AG04449 (cell line): ENCODE data around the gene VCX2.
"Not testable (repeated sequence)": the region's sequence is repeated elsewhere in the genome, so short reads cannot be mapped to it uniquely, and the experiment has no call there.

Experiments used
- CTCF ChIA-PET: fragments of 350-600 bp; formaldehyde crosslinking; extraction: SDS; loops from one replicate; lab custom pipeline; 2021; ENCODE audit warnings: antibody characterized with exemption; lab: Yijun Ruan, JAX
- POLR2A ChIA-PET: fragments of 400-600, 350-600 bp; formaldehyde crosslinking; extraction: SDS; loops from one replicate; lab custom pipeline; 2020; ENCODE audit warnings: antibody characterized with exemption, inconsistent platforms; lab: Yijun Ruan, JAX
- DNase-seq: peaks from one replicate; pipeline ENCODE4 v3.0.0-alpha.2; 2010; ENCODE audit warnings: low read depth, low spot score
- H3K4me3 ChIP-seq: 2 replicates; pipeline ENCODE4 v1.5.1; 2011; ENCODE audit warnings: low read depth, mild to moderate bottlenecking, control low read depth, low read length
- TF ChIP-seq, protein P1 (sequence below): IDR thresholded peaks from one replicate; pipeline ENCODE4 v1.5.1; 2011; ENCODE audit warnings: mild to moderate bottlenecking, moderate library complexity, low read length, control low read depth, inconsistent platforms; ENCODE audit not compliant: insufficient read depth; ENCODE audit errors: missing control alignments

VCX2 gene

GRCh38 chrX:8126092-8126491, 45.0 kb downstream of the VCX2 start:
- POLR2A ChIA-PET, result no interaction called here
- TF ChIP-seq, protein P1, sequence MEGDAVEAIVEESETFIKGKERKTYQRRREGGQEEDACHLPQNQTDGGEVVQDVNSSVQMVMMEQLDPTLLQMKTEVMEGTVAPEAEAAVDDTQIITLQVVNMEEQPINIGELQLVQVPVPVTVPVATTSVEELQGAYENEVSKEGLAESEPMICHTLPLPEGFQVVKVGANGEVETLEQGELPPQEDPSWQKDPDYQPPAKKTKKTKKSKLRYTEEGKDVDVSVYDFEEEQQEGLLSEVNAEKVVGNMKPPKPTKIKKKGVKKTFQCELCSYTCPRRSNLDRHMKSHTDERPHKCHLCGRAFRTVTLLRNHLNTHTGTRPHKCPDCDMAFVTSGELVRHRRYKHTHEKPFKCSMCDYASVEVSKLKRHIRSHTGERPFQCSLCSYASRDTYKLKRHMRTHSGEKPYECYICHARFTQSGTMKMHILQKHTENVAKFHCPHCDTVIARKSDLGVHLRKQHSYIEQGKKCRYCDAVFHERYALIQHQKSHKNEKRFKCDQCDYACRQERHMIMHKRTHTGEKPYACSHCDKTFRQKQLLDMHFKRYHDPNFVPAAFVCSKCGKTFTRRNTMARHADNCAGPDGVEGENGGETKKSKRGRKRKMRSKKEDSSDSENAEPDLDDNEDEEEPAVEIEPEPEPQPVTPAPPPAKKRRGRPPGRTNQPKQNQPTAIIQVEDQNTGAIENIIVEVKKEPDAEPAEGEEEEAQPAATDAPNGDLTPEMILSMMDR, result no peak

DNA sequence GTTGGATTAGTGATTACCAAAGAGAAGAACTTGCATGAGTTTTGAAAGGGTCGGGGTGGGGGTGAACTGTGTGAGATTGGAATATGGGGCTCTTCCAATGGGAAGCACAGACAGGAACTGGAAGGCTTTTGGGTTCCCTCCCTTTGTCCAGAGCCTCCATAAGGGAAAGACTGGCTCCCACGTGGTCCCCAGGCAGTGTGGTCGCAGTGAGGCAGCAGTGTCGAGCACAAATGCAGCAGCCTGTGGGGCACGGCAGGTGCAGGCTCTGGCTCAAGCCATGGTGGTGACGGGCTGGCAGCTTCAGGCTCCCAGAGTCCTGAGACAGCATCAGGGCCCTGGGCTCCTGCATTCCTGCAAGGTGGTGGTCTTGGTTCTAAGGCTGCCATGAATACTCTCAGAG, 45.5 kb downstream of the VCX2 start:
- TF ChIP-seq, protein P1, result no peak
- ChIA-PET CTCF (no interaction called here), POLR2A (no interaction called here)
- no peak overlapping the region for H3K4me3 ChIP-seq
- DNase-seq, result no peak

More at GRCh38 chrX:8126092-8126491, 45.0 kb downstream of the VCX2 start:
- CTCF ChIA-PET, result no interaction called here
- no peak for DNase-seq
- H3K4me3 ChIP-seq, result no peak overlapping the region

DNA sequence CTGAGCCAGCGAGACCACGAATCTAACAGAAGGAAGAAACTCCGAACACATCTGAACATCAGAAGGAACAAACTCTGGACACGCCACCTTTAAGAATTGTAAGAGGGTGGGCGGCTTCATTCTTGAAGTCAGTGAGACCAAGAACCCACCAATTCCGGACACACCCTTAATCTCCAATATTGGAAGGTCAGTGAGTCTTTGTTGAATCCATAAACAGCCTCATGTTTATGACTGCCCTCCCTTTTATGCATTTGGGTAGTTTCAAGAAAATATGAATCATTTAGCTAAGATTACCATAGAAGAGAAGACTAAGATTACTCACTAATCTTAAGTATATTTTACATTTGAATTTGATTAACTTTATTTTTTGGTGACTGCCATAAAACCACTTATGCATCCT, 48.5 kb downstream of the VCX2 start:
- CTCF ChIA-PET, result no interaction called here
- H3K4me3 ChIP-seq, result no peak overlapping the region
- POLR2A ChIA-PET, result no interaction called here
- TF ChIP-seq, protein P1, result no peak
- DNase-seq, result no peak

DNA sequence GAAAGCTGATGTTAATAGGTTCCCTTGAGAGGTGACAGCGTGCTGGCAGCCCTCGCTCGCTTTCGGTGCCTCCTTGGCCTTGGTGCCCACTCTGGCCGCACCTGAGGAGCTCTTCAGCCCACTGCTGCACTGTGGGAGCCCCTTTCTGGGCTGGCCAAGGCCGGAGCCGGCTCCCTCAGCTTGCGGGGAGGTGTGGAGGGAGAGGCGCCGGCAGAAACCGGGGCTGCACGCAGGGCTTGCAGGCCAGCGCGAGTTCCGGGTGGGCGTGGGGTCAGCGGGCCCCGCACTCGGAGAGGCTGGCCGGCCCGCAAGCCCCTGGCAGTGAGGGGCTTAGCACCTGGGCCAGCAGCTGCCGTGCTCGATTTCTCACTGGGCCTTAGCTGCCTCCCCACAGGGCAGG, 49.7 kb downstream of the VCX2 start:
- CTCF ChIA-PET, POLR2A ChIA-PET, DNase-seq, H3K4me3 ChIP-seq: not testable (repeated sequence)
